ENCODE measurements around the gene STARD10. TPM values are rescaled to one million over a fixed set of nuclear protein-coding genes. Genes with fewer than 3 reads are reported as not detected.
A peak's percentile ranks its signal among the peaks of the same experiment; 100 is the strongest.

The STARD10 gene
- polyA plus RNA-seq, 2 of the 4 experiments (the other 2 are of a cell fraction): 21.2 to 23.2 TPM

DNA sequence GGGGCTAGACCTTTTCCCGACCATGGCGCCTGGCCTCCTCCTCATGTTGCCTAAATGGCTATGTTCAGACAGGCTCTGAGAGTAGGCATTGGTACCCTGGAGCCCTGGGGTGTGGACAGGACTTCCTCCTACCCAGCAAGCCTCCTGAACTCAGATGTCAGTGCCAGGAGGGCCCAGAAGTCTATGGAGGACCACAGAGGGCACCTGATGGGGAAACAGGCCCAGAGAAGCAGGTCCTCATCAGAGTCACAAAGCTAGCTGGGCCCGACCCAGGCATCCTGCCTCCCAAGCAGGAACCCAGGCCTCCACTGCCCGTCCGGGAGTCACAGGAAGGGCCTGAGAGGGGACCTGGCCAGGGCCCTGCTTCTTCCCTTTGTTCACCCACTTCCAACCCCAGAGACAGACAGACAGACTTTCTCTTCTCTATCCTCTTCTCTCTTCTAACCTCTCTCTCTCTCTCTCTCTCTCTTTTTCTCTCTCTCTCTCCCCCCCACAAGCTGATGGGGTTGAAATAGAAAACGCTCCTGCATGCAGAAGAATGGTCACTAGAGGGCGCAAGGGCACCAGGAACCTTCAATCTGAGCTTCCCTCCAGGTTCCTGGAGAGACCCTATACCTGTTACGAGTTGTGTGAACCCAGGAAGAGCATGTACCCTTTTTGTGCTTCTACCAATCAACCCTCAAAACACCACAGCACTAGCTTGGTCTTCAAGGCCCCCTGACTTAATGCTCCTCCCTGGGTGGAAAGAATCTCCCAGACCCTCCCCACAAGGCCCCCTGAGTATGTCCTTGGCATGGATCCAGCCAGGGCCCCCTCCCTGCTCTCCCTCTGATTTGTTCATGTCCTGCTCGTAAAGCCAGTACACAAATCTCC lies 68.8 kb downstream of the STARD10 start:
- no peak overlapping the region for H3K4me2 ChIP-seq
- peak; percentile 83 to 85 for DNase-seq (ENCODE audit: low read depth in 1 of 2, low spot score in 1 of 2)
- ChIA-PET CTCF (interaction anchor here (0.6 to 7.1 kb wide), 79 partner anchors 9 to 626 kb away, joined by 3 to 162 read pairs (median 5); partner anchors contain the start of genes ARAP1, ATG16L2, FCHSD2 and STARD10), POLR2A (interaction anchor here (0.9 to 1.1 kb wide), 5 partner anchors 68 to 582 kb away, joined by 4 to 10 read pairs (median 8); partner anchors contain the start of genes FCHSD2 and STARD10)
- peak overlapping the region in 1 of 2 experiments; percentile 63; a peak in 2 of 6 replicates for H3K27ac ChIP-seq
- ATAC-seq: peak; percentile 53 to 63; a peak in 5 of 6 replicates
- no peak overlapping the region for H3K4me3 ChIP-seq
- H3K9me3 ChIP-seq: no peaks in the 10 kb centered on the region
- TF ChIP-seq, protein P1, sequence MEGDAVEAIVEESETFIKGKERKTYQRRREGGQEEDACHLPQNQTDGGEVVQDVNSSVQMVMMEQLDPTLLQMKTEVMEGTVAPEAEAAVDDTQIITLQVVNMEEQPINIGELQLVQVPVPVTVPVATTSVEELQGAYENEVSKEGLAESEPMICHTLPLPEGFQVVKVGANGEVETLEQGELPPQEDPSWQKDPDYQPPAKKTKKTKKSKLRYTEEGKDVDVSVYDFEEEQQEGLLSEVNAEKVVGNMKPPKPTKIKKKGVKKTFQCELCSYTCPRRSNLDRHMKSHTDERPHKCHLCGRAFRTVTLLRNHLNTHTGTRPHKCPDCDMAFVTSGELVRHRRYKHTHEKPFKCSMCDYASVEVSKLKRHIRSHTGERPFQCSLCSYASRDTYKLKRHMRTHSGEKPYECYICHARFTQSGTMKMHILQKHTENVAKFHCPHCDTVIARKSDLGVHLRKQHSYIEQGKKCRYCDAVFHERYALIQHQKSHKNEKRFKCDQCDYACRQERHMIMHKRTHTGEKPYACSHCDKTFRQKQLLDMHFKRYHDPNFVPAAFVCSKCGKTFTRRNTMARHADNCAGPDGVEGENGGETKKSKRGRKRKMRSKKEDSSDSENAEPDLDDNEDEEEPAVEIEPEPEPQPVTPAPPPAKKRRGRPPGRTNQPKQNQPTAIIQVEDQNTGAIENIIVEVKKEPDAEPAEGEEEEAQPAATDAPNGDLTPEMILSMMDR (IDR thresholded peaks at IDR 0.05): peak; percentile 94
- peak; percentile 84 for TF ChIP-seq SMC3 (IDR thresholded peaks at IDR 0.05)
- TF ChIP-seq RFX5 (IDR thresholded peaks at IDR 0.05): peak; percentile 77; the same call in 1 of the 2 replicates
- no peak for TF ChIP-seq NR3C1 (IDR thresholded peaks at IDR 0.05)
- TF ChIP-seq RAD21 (conservative IDR thresholded peaks at IDR 0.05 in 1 of 2, IDR thresholded peaks at IDR 0.05 in 1 of 2): peak; percentile 94 to 96
- no peak for FAIRE-seq
- WGBS (ENCODE audit: missing lambda C conversion rate): 52% methylated on average over 9 of the region's 9 CpGs
- peaks cover 35% of the 10 kb centered on the region for H3K4me1 ChIP-seq

DNA sequence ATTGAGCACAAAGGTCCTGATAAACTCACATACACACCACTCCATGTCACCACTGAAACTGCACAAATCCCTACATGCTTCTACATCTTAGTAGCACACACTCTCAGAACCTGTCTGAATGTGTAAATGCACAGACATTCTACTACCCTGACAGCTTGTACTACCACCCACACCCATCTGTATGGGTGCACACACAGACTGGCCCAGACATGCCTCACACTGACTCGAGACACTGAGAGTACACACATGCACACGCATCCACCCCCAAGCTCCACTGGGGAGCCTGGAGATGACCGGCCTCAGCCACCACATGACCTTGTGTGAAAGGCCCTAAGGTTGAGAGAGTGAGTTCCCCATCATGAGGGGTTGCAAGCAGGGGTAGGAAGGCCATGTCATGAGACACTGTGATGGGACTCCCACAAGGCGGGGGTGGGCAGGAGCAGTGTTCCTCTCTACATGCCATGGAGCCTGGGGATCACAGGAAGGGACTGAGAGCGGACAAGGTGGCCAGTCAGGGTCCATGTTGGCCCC lies 69.8 kb downstream of the STARD10 start:
- no peak overlapping the region for H3K4me2 ChIP-seq
- ATAC-seq (no peak), FAIRE-seq (no peak), DNase-seq (ENCODE audit: low read depth in 1 of 2, low spot score in 1 of 2) (no peak)
- H3K4me1 ChIP-seq: peaks cover 35% of the 10 kb centered on the region
- no peak overlapping the region for H3K4me3 ChIP-seq
- CTCF ChIA-PET: interaction anchor here (0.8 to 7.1 kb wide), 20 partner anchors 8 to 541 kb away, joined by 3 to 162 read pairs (median 18); partner anchors contain the start of genes ATG16L2 and STARD10
- POLR2A ChIA-PET: no interaction called here
- no peaks in the 10 kb centered on the region for H3K9me3 ChIP-seq
- H3K27ac ChIP-seq: peak overlapping the region in 1 of 2 experiments; percentile 94; a peak in 3 of 6 replicates
- 82% methylated on average over 4 of the region's 5 CpGs for WGBS (ENCODE audit: missing lambda C conversion rate)
- TF ChIP-seq HEYL (CRISPR knock-in tag; IDR thresholded peaks at IDR 0.05) (no peak), GATA3 (IDR thresholded peaks at IDR 0.05; ENCODE audit: borderline replicate concordance) (no peak), ZNF302 (CRISPR knock-in tag; IDR thresholded peaks at IDR 0.05) (no peak), FOSB (CRISPR knock-in tag; IDR thresholded peaks at IDR 0.05) (no peak), ZC3H11A (IDR thresholded peaks at IDR 0.05) (no peak), RCOR1 (IDR thresholded peaks at IDR 0.05; ENCODE audit: low read depth, low read length) (no peak), CHD4 (IDR thresholded peaks at IDR 0.05; ENCODE audit: borderline replicate concordance) (no peak), HOXA7 (CRISPR knock-in tag; IDR thresholded peaks at IDR 0.05) (no peak), RNF2 (IDR thresholded peaks at IDR 0.05; ENCODE audit: borderline replicate concordance, low read depth) (no peak), CBX2 (IDR thresholded peaks at IDR 0.05; ENCODE audit: borderline replicate concordance, low read depth) (no peak), EP300 (IDR thresholded peaks at IDR 0.05) (no peak), EHF (CRISPR knock-in tag; IDR thresholded peaks at IDR 0.05) (no peak), ATOH8 (CRISPR knock-in tag; IDR thresholded peaks at IDR 0.05; ENCODE audit: low read depth) (no peak), KDM1A (IDR thresholded peaks at IDR 0.05; ENCODE audit: low read depth) (no peak), ESRRA (IDR thresholded peaks at IDR 0.05; ENCODE audit: borderline replicate concordance, low read length) (no peak), KDM5A (IDR thresholded peaks at IDR 0.05) (no peak), HES2 (IDR thresholded peaks at IDR 0.05) (no peak)
- TF ChIP-seq, protein P1 (IDR thresholded peaks at IDR 0.05): no peak
